GM21528 (cell line): ENCODE results near the gene IP6K1.
"Not testable (repeated sequence)": the region's sequence is repeated elsewhere in the genome, so short reads cannot be mapped to it uniquely, and the experiment has no call there.

Source experiments
- ATAC-seq: cut with Tn5 transposase; IDR thresholded peaks from one replicate; pipeline ENCODE4 v1.9.1; 2021; ENCODE audit warnings: mild to moderate bottlenecking, moderate library complexity; ENCODE audit not compliant: unreplicated experiment, low FRiP score

IP6K1 gene

GRCh38 chr3:49794926-49795905 is 8.9 kb upstream of the IP6K1 start:
- ATAC-seq = no peak

- ATAC-seq = no peak
These were observed 8.1 kb upstream of the IP6K1 start for GRCh38 chr3:49794431-49794830.

DNA sequence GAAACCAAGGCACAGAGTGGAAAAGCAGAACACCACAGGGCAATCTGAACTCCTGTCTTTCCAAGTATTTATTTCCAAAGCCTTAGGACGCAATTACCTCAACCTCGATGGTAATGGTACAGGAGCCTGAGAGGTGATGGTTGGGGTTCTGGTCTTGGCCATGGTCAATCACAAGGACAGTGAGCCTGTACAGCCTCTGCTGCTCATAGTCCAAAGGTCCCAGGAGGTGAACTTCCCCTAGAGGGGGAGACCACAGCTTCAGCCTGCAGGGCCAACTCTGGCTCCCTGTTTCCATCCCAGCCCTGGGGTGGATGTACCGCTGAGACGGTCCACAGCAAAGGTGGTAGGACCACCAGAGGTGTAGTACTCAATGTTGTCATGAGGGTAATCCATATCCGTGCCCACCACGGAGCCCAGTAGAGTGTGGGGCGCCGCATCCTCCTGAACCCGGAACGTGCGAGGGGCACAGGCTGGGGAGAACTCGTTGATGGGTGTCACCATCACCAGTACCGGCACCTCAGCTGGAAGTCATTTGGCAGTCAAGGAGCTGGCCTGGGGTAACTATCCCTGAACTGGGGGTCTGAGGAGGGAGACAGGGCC is 7.2 kb upstream of the IP6K1 start:
- ATAC-seq = no peak

- ATAC-seq = no peak
These were observed 6.2 kb upstream of the IP6K1 start for GRCh38 chr3:49792371-49793150.

GRCh38 chr3:49791571-49791970 is 5.2 kb upstream of the IP6K1 start:
- no peak for ATAC-seq

DNA sequence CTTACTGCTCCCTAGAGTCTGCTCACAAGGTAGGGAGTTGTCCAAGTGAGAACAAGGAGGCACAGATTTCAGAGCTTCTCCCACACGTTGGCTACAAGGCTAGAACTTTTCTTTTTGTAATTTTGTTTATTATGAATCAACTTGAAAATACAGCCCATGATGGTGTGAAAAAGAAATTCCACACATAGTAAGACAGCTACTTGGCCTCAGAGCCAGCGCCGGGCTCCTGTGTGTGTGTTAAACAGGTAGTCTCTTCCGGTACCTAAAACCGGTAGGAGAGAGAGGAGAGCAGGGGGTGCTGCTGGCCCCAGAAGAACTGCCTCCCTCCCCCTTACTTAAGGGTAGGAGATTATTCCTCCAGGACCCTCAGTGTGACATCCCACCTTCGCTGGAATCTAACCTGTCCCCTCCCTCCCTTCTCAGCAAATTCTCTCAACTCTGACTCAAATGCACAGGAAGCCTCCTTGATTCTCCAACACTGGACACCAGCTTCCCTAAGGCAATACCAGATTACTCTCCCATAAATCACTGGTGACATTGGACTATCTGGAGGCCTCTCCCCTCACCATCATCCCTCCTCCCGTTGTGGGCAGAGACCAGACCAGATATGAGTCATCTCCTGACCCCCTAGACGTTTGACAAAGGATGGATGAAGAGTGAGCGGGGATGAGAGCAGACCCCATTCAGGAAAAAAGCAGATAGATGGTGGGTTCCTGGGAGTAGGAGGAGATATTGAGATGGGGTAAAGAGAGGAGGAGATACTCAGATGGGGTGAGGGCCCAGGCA is 4.5 kb upstream of the IP6K1 start:
- ATAC-seq = no peak

- ATAC-seq = no peak
These were observed 1.7 kb upstream of the IP6K1 start for GRCh38 chr3:49788056-49788455.

GRCh38 chr3:49787536-49787935 is 1.2 kb upstream of the IP6K1 start:
- ATAC-seq = no peak

DNA sequence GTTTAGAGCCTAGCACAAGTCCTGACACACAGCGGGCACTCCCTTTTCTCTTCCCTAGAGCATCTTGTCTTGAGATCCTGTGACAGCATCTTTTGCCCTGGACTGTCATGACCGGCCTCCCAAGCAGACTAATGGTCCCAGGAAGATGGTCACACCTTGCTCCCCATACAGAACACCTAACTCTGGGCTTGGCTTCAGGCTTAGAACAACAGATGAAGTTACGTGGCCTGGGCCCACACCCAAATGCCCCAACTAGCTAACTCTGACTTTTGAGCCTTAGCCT is 781 bp upstream of the IP6K1 start:
- no peak for ATAC-seq

GRCh38 chr3:49785565-49786356 is 581 bp downstream of the IP6K1 start:
- peak; percentile 47 for ATAC-seq

DNA sequence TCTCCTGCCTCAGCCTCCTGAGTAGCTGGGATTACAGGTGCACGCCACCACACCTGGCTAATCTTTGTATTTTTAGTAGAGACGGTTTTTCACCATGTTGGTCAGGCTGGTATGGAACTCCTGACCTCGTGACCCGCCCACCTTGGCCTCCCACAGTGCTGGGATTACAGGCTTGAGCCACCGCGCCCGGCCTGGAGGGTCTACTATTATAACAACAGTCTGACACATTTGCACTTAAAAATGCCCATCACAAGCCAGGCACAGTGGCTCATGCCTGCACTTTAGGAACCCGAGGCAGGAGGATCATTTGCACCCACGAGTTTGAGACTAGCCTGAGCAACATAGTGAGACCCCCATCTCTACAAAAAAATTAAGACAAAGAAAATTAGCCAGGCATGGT is 4.1 kb downstream of the IP6K1 start:
- ATAC-seq = not testable (repeated sequence)

DNA sequence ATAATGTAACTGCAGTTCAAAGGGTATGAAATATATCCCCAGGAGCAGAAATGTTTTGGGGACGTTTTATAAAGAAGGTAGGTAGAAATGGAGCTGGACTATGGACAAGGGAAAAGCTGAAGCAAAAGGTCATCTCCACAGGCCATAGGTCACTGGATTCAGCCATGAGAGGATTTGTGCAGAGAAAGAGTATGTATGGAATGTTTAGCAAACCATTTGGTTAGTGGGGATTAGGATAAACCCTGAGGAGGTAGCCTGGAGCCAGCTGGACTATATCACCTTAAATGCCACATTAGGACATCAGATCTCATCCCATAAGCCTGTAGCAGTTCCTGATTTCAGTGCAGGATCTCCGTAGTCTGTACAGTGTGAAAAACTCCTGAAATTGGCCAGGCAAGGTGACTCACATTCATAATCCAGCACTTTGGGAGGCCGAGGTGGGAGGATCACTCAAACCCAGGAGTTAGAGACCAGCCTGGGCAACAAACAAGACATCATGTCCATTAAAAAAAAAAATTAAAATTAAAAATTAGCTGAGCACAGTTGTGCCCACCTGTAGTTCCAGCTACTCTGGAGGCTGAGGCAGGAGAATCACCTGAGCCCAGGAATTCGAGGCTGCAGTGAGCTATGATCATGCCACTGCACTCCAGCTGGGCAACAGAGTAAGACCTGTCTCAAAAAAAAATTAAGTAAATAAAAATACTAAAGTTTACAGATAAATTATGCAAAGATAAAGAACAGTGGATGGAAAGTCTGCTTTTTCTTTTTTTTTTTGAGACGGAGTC is 4.7 kb downstream of the IP6K1 start:
- ATAC-seq = no peak

DNA sequence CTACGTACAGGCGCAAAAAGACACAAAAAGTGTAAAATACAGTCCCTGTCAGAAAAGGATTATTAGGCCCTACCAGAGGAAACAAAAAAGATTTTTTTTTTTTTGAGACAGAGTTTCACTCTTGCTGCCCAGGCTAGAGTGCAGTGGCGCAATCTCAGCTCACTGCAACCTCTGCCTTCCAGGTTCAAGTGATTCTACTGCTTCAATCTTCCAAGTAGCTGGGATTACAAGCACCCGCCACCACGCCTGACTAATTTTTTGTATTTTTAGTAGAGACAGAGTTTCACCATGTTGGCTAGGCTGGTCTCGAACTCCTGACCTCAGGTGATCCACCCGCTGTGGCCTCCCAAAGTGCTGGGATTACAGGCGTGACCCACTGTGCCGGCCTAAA is 5.4 kb downstream of the IP6K1 start:
- ATAC-seq = not testable (repeated sequence)

DNA sequence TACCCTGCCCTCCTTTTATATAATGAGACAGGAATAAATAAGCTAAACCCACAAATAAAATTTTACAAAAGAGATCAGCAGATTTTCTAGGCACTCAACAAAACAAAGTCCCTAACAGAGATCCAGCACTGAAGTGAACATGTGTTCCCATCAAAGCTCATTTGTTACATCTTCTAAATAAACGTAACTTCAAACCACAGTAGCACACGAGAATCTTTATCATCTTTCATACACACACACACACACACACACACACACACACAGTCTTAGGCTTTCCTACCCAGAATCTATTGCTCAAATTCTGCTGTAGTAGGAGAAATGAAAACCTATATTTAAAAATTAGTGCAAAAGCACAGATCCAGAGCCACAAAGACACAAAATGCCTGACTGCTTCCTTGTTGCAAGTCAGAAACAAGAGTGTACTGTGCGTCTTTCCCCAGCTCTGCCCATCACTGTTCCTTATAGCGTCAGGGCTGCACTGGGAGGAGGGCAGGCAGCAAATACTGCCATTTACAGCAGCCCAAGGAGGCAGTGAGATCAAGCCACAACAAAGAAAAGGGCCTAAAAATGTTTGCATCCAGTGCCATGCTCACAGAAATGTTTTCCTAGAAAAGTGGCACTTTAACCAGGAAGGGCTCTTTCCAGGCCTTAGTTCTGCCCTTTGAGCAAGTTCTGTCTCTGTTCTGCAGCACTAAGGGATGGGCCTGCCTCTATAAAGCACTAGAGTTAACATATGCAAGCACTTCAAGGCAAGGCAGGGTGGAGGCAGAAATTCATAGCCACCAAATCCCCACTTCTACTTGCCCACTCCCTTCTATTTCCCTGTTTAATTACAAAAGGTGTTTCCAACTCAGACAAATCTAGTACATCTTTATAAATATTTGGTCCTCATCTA is 6.0 kb downstream of the IP6K1 start:
- no peak for ATAC-seq

DNA sequence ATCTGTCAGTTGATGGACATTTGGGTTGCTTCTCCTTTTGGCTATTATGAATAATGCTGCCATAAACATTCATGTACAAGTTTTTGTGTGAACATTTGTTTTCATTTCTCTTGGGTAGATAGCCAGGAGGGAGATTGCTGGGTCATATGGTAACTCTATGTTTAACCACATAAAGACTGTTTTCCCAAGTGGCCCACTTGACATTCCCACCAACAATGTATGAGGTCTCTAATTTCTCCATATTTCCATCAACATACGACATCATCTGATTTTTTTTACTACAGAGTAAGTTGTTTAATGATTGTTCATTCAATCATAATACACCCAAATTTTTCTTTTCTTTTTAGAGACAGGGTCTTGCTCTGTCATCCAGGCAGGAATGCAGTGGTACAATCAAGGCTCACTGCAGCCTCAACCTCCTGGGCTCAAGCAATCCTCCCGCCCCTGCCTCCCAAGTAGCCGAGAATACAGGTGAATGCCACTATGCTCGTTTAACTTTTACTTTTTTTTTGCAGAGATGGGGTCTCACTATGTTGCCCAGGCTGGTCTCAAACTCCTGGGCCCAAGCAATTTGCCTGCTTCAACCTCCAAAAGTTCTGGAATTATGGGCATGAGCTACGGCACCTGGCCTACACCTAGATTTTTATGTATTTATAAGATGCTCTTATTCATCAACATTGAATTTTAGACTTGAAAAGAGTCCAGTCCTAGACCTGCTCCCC is 6.8 kb downstream of the IP6K1 start:
- ATAC-seq = no peak

DNA sequence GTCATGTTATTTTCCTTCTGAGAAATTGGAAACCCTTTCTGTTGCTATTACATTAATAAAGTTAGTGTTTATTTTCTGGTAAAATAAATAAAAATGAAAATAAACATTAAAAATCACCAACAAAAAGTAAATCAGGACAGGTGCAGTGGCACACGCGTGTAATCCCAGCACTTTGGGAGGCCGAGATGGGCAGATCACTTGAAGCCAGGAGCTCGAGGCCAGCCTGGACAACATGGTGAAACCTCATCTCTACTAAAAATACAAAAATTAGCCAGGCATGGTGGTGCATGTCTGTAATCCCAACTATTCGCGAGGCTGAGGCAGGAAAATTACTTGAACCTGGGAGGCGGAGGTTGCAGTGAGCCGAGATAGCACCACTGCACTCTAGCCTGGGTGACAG is 10.2 kb downstream of the IP6K1 start:
- not testable (repeated sequence) for ATAC-seq

GRCh38 chr3:49775538-49775937 is 10.8 kb downstream of the IP6K1 start:
- no peak for ATAC-seq
